HEK293 (cell line): ENCODE results near the gene SHISAL2A.

Experiments
- ZNF114 ChIP-seq: fragments of 450-650 bp; formaldehyde crosslinking; IDR thresholded peaks from 2 replicates; pipeline ENCODE4 v1.5.0; 2017; ENCODE audit warnings: missing biosample characterization, missing genetic modification characterization
- ZNF146 ChIP-seq: fragments of 450-650 bp; formaldehyde crosslinking; IDR thresholded peaks from 2 replicates; pipeline ENCODE4 v1.5.1; 2016; ENCODE audit warnings: missing biosample characterization, missing genetic modification characterization
- ZNF843 ChIP-seq: fragments of 450-650 bp; formaldehyde crosslinking; IDR thresholded peaks from 2 replicates; pipeline ENCODE4 v1.5.1; 2016; ENCODE audit warnings: missing biosample characterization, missing genetic modification characterization

DNA sequence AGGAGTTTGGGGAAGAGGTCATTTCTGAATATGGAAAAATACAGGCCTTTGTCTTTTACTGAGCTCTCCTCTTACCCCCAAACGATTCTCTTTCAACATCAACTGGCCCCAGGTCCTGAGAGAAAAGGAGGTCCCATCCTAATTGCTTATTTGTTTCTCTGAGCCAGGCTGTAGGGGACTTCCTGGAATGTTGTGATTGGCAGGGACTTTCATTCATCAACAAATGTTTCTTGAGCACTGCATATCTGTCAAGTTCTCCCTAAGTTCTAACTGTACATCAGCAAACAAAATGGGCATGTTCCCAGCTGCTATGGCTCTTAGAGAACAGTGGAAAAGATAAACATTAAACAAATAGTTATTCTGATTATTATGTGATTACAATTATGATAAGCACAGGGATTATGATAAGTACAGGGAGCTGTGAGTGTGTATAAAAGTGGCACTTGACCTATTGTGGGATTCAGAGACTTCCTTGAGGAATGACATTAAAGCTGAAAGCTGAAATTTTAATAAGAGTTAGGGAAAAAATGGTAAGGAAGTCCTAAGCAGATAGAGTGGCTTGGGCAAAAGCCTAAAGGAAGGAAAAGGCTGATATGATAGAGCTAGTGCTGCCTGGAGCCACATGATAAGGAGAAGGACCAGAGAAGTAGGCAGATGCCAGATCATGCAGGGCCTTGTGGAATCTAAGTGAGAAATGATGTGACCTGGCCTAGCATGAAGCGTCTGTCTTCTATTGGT is 19.2 kb upstream of the SHISAL2A start:
- no peak for TF ChIP-seq ZNF146
- TF ChIP-seq ZNF843 (tag by site-specific recombination) = no peak
- TF ChIP-seq ZNF114 = no peak
